Brain microvascular endothelial cell (primary cell): ENCODE results near the gene TMEM242.

ENCODE experiments used
- DNase-seq: peaks from one replicate; pipeline ENCODE4 v3.0.0-alpha.2; 2020
- H3K27ac ChIP-seq: fragments of 250-450 bp; sonication (Bioruptor Pico); 2 replicates; pipeline ENCODE4 v1.5.1; 2020; ENCODE audit warnings: mild to moderate bottlenecking, moderate library complexity
- H3K27me3 ChIP-seq: fragments of 250-450 bp; sonication (Bioruptor Pico); replicated peaks from 2 replicates; pipeline ENCODE4 v1.5.1; 2020; ENCODE audit warnings: mild to moderate bottlenecking
- H3K36me3 ChIP-seq: fragments of 250-450 bp; sonication (Bioruptor Pico); replicated peaks from 2 replicates; pipeline ENCODE4 v1.5.1; 2020; ENCODE audit warnings: mild to moderate bottlenecking
- H3K4me3 ChIP-seq: 2 replicates; pipeline ENCODE4 v1.5.1; 2011; ENCODE audit warnings: low read depth, mild to moderate bottlenecking, control low read depth, low read length, moderate library complexity
- in situ Hi-C: cut with HindIII; loops from 2 replicates; pipeline ENCODE4 v1.10.0; 2017; ENCODE audit warnings: low sequenced_read_pairs, low pct_ligation_motif_present
- TF ChIP-seq, protein P1 (sequence below): IDR thresholded peaks from 2 replicates; pipeline ENCODE4 v1.5.1; 2011; ENCODE audit warnings: low read depth, mild to moderate bottlenecking, moderate library complexity, low read length, control low read depth, inconsistent platforms; ENCODE audit errors: missing control alignments

The TMEM242 gene

DNA sequence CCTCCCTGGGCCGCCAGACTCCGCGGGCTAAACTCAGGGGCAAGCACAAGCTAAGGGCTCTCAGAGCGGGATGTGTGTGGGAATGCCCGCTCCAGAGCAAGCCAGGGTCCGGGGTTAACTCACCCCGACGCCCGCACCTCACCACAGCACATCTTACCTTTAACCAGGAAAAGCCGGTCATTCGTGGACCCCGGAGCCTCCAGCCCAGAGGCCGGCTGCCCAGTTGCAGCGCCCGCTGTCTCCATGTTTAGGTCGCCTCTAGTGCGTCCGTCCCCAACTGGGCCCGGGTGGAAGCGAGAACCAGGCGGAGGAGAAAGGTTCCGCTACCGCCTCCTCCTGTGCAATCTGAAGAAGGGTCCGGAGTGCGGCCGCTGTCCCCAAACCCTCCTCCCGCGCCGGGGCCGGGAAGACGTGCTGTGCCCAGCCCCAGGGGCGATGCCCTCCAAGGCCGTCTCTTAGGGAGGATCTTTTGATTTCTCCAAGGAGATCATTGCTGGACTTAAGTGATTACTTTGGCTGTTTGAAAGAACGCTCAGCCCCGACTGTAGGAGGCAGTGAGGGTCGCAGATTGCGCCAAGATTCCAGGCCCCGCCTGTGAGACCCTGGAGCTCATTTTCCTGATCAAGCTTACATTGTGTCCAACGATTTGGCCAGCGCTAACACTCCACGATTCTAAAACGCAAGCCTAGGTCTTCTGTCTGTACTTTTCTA lies at the start of gene TMEM242:
TMEM242 (minus strand) TSS at position 265 of the 711 bp plus-strand sequence; CDS start at position 245, 20 bp downstream.
- H3K27me3 ChIP-seq = no peaks in the 10 kb centered on the region
- peak within 1 kb of the TSS; percentile 83 for H3K27ac ChIP-seq
- DNase-seq = peak; percentile 92
- H3K4me3 ChIP-seq = peak within 1 kb of the TSS; percentile 91
- TF ChIP-seq, protein P1, sequence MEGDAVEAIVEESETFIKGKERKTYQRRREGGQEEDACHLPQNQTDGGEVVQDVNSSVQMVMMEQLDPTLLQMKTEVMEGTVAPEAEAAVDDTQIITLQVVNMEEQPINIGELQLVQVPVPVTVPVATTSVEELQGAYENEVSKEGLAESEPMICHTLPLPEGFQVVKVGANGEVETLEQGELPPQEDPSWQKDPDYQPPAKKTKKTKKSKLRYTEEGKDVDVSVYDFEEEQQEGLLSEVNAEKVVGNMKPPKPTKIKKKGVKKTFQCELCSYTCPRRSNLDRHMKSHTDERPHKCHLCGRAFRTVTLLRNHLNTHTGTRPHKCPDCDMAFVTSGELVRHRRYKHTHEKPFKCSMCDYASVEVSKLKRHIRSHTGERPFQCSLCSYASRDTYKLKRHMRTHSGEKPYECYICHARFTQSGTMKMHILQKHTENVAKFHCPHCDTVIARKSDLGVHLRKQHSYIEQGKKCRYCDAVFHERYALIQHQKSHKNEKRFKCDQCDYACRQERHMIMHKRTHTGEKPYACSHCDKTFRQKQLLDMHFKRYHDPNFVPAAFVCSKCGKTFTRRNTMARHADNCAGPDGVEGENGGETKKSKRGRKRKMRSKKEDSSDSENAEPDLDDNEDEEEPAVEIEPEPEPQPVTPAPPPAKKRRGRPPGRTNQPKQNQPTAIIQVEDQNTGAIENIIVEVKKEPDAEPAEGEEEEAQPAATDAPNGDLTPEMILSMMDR = peak; percentile 54
- in situ Hi-C loops = no loop called here
- H3K36me3 ChIP-seq = no peaks in the 10 kb centered on the region

DNA sequence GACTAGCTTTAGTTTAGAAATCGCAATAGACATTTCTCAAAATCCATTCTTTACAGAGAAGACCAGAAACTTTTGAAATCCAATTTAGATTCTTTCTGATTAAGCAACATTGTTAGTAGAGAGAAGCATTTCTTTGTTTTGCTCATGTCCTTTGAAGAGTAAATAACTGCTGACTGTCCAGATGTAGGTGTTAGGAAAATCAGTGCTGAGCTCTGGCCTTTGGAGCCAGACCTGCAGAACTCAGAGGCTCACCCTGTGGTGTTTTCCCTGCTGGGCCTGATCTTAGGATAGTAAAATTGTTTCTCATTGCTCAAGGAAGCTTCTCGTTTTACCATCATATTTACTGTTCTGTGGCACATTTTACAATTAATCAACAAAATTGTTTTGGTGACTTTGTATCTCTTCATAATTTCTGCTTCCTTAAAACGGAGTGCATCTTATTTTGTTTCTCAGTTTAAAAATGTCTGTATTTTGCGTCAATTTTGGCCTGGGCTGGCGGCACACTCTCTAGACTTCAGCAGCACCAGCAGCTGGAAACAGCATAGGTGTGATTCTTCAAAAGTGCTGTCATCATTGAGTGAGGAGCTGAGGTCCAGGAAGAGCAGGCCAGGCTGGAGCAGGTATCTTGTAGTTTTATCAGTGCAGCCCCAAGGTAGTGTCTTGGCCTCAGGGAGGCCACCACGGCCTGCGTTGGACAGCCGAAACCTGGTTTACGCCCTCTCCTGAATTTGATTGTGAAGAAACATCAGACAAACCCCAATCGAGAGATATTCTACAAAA lies 49.4 kb upstream of the TMEM242 start:
- Histone ChIP-seq H3K27ac (no peak overlapping the region), H3K27me3 (no peaks in the 10 kb centered on the region), H3K4me3 (no peak overlapping the region), H3K36me3 (no peaks in the 10 kb centered on the region)
- no peak for DNase-seq
- TF ChIP-seq, protein P1 = no peak
- in situ Hi-C loops = no loop called here

DNA sequence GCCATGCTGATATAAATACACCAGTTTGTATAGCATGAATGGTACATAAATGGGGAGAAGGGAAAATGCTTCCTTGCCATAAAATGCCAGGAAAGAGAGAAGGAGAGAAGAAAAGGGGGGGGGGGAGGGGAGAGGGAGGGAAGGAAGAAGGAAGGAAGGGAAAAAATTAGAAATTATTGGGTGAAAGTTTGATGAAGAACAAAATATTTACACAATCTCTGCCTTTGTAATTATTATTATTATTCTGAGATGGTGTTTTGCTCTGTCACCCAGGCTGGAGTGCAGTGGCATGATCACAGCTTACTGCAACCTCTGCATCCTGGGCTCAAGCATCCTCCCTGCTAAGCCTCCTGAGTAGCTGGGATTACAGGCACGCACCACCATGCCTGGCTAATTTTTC lies 47.4 kb upstream of the TMEM242 start:
- TF ChIP-seq, protein P1 = no peak
- in situ Hi-C loops = no loop called here
- Histone ChIP-seq H3K36me3 (no peaks in the 10 kb centered on the region), H3K27ac (no peak overlapping the region), H3K4me3 (no peak overlapping the region), H3K27me3 (no peaks in the 10 kb centered on the region)
- no peak for DNase-seq

DNA sequence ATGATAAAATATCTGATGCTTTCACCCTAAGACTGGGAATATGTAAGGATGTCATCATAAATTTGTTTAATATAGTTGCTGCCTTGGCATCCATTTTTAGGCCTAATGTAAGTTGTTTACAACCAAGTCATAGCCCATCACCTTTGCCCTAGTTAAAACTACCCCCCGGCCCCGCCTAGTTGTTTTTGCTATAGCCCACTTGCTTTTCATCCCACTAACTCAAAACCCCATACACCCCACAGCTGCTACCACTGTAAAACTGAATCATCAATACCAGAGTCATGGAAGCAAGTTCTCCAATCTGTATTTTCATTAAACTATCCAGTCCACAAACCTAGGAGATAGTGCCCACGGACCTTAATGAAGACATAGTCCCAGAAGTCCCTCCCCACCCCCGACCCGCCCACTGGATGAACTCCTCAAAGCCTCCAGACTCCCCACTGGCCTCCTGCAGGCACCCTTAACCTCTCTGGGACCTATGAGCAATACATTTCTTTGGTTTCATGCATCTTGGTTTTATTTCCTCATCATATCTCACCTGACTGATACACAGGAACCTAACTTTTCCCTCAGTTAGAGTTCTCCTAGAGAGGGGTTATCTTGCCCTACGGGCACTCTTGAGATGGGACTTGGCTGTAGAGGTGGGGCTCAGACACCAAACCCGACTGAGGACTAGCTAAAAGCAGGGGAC lies 45.2 kb upstream of the TMEM242 start:
- TF ChIP-seq, protein P1 = no peak
- no peak overlapping the region for H3K4me3 ChIP-seq
- no peak overlapping the region for H3K27ac ChIP-seq
- H3K36me3 ChIP-seq = no peaks in the 10 kb centered on the region
- H3K27me3 ChIP-seq = no peaks in the 10 kb centered on the region
- in situ Hi-C loops = no loop called here
- DNase-seq = no peak

DNA sequence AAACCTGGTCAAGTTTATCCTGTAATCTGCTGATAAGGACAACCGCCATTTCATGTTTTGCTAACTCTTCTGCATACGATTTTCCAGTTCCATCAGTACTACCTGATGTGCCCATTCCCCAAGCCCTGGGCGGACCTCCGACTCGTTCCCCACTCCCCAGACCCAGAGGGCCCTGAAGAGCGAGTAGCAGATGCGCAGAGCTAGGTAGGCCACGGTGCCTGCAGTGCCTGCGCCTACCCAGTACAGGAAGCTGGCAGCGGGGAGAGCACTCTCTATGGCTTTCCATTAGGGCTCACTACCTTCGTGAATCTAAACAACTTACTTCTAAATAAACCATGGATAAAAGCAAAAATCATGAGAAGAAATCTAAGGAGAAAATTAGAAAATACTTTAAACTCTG lies 43.3 kb upstream of the TMEM242 start:
- DNase-seq = no peak
- TF ChIP-seq, protein P1 = no peak
- H3K27me3 ChIP-seq = no peaks in the 10 kb centered on the region
- H3K36me3 ChIP-seq = no peaks in the 10 kb centered on the region
- H3K27ac ChIP-seq = no peak overlapping the region
- in situ Hi-C loops = no loop called here
- no peak overlapping the region for H3K4me3 ChIP-seq
